WTC11 (cell line): ENCODE results near the gene ANK2. TPM values are rescaled to one million over a fixed set of nuclear protein-coding genes. Genes with fewer than 3 reads are reported as not detected.

ENCODE experiments used
- ATAC-seq: fragments of 200-7000 bp; cut with Tn5 transposase; 2 replicates; pipeline ENCODE4 v1.10.0; 2021; ENCODE audit warnings: mild to moderate bottlenecking, moderate library complexity
- CTCF ChIA-PET: fragments of 300-600 bp; sonication (Branson Sonifier 250); formaldehyde crosslinking; loops from one replicate; lab custom pipeline; 2021; ENCODE audit warnings: antibody characterized with exemption; lab: Charles Lee
- POLR2A ChIA-PET: fragments of 350-600 bp; sonication (Branson Sonifier 250); formaldehyde crosslinking; loops from one replicate; lab custom pipeline; 2021; ENCODE audit warnings: antibody characterized with exemption; lab: Charles Lee
- DNase-seq: peaks from one replicate; pipeline ENCODE4 v3.0.0; 2021; ENCODE audit warnings: low spot score
- H3K27ac Mint-ChIP-seq: 2 replicates; pipeline ENCODE4 v1.8.0; 2021; ENCODE audit warnings: mixed read lengths
- H3K27me3 Mint-ChIP-seq: 2 replicates; pipeline ENCODE4 v1.8.0; 2021; ENCODE audit warnings: low read depth, mild to moderate bottlenecking, moderate library complexity, mixed read lengths
- H3K36me3 Mint-ChIP-seq: 2 replicates; pipeline ENCODE4 v1.8.0; 2021; ENCODE audit warnings: mixed read lengths
- H3K4me1 Mint-ChIP-seq: 2 replicates; pipeline ENCODE4 v1.8.0; 2022; ENCODE audit warnings: mixed read lengths
- H3K4me3 Mint-ChIP-seq: 2 replicates; pipeline ENCODE4 v1.8.0; 2021; ENCODE audit warnings: mild to moderate bottlenecking, moderate library complexity, mixed read lengths
- H3K9me3 Mint-ChIP-seq: 2 replicates; pipeline ENCODE4 v1.8.0; 2021; ENCODE audit warnings: mixed read lengths
- ATF3 ChIP-seq: sonication (generic); formaldehyde crosslinking; conservative IDR thresholded peaks from 2 replicates; pipeline ENCODE4 v1.8.1; 2022; ENCODE audit warnings: mild to moderate bottlenecking, missing genetic modification reagents
- CDX4 ChIP-seq: fragments of 250-450 bp; sonication (Bioruptor Pico); IDR thresholded peaks from 2 replicates; pipeline ENCODE4 v1.9.0; 2021; ENCODE audit warnings: moderate library complexity, mild to moderate bottlenecking, inconsistent platforms, borderline replicate concordance
- CTCF ChIP-seq: fragments of 200-600 bp; IDR thresholded peaks from 2 replicates; pipeline ENCODE4 v1.8.0; 2022; ENCODE audit warnings: antibody characterized with exemption
- E2F4 ChIP-seq: sonication (generic); formaldehyde crosslinking; IDR thresholded peaks from 2 replicates; pipeline ENCODE4 v1.8.1; 2022; ENCODE audit warnings: low read depth, mild to moderate bottlenecking, moderate library complexity, missing genetic modification reagents, borderline replicate concordance
- HMGA2 ChIP-seq: fragments of 250-450 bp; sonication (Bioruptor Pico); IDR thresholded peaks from 2 replicates; pipeline ENCODE4 v1.4.0; 2021; ENCODE audit warnings: mild to moderate bottlenecking, moderate library complexity
- JAZF1 ChIP-seq: fragments of 250-450 bp; sonication (Bioruptor Pico); IDR thresholded peaks from 2 replicates; pipeline ENCODE4 v1.9.0; 2021; ENCODE audit warnings: moderate library complexity, mild to moderate bottlenecking, inconsistent platforms
- MLX ChIP-seq: sonication (generic); formaldehyde crosslinking; IDR thresholded peaks from 2 replicates; pipeline ENCODE4 v1.8.1; 2023; ENCODE audit warnings: mild to moderate bottlenecking, missing genetic modification reagents, moderate library complexity
- NFE2L1 ChIP-seq: sonication (generic); formaldehyde crosslinking; IDR thresholded peaks from 2 replicates; pipeline ENCODE4 v1.8.1; 2023; ENCODE audit warnings: missing genetic modification reagents
- PRDM15 ChIP-seq: sonication (generic); formaldehyde crosslinking; IDR thresholded peaks from 2 replicates; pipeline ENCODE4 v1.8.0; 2022; ENCODE audit warnings: missing genetic modification reagents
- USF1 ChIP-seq: sonication (generic); formaldehyde crosslinking; IDR thresholded peaks from 2 replicates; pipeline ENCODE4 v1.8.0; 2022; ENCODE audit warnings: mild to moderate bottlenecking, missing genetic modification reagents
- ZBTB43 ChIP-seq: sonication (generic); formaldehyde crosslinking; IDR thresholded peaks from 2 replicates; pipeline ENCODE4 v1.8.1; 2023; ENCODE audit warnings: mild to moderate bottlenecking, missing genetic modification reagents
- ZNF263 ChIP-seq: sonication (generic); formaldehyde crosslinking; IDR thresholded peaks from 2 replicates; pipeline ENCODE4 v1.8.1; 2022; ENCODE audit warnings: low read depth, mild to moderate bottlenecking, moderate library complexity, missing genetic modification reagents
- ZNF317 ChIP-seq: sonication (generic); formaldehyde crosslinking; IDR thresholded peaks from 2 replicates; pipeline ENCODE4 v1.8.1; 2023; ENCODE audit warnings: low read depth, mild to moderate bottlenecking, moderate library complexity, missing genetic modification reagents, borderline replicate concordance
- ZNF532 ChIP-seq: fragments of 250-450 bp; sonication (Bioruptor Pico); IDR thresholded peaks from 2 replicates; pipeline ENCODE4 v1.9.0; 2021; ENCODE audit warnings: mild to moderate bottlenecking, borderline replicate concordance
- total RNA-seq: library from RNA; stranded (reverse); gene quantifications from 3 replicates; pipeline ENCODE4 v1.2.3, GENCODE V29; 2021

The ANK2 gene
- total RNA-seq, 1 experiment from 2014 or later: 27.9 TPM

- TF ChIP-seq PRDM15 (CRISPR knock-in tag) (no peak), ZNF532 (CRISPR knock-in tag) (no peak)
- TF ChIP-seq, all 79 proteins: peak for 0
Observed at GRCh38 chr4:113405874-113406722, 356.6 kb downstream of the ANK2 start (continued).

- no peaks in the 10 kb centered on the region for H3K27me3 Mint-ChIP-seq
- no peak overlapping the region for H3K4me3 Mint-ChIP-seq
- peaks cover 15% of the 10 kb centered on the region for H3K4me1 Mint-ChIP-seq
- ATAC-seq (no peak), DNase-seq (no peak)
- H3K27ac Mint-ChIP-seq: no peak overlapping the region
- POLR2A ChIA-PET: no interaction called here
- CTCF ChIA-PET: no interaction called here
- H3K36me3 Mint-ChIP-seq: no peaks in the 10 kb centered on the region
- H3K9me3 Mint-ChIP-seq: peaks cover 2% of the 10 kb centered on the region; the same call in 1 of the 2 replicates
- TF ChIP-seq CTCF: no peak
- TF ChIP-seq CDX4 (CRISPR knock-in tag): no peak
- TF ChIP-seq MLX (CRISPR knock-in tag): no peak
- no peak for TF ChIP-seq ZBTB43 (CRISPR knock-in tag)
- no peak for TF ChIP-seq HMGA2 (CRISPR knock-in tag)
- TF ChIP-seq ZNF317 (CRISPR knock-in tag): no peak
- no peak for TF ChIP-seq PRDM15 (CRISPR knock-in tag)
- no peak for TF ChIP-seq JAZF1 (CRISPR knock-in tag)
- TF ChIP-seq USF1: no peak
- no peak for TF ChIP-seq E2F4
- no peak for TF ChIP-seq NFE2L1 (CRISPR knock-in tag)
- TF ChIP-seq ATF3: no peak
- TF ChIP-seq ZNF263: no peak
Observed at GRCh38 chr4:113406723-113407016, 357.2 kb downstream of the ANK2 start.
